Right lobe of liver (tissue), 4 donors: ENCODE measurements around the gene HSPA9.

Experiments
- CTCF ChIP-seq, 4 donors: fragments of 200-600 bp in 3 of 4; fragments of 450-650 bp in 1 of 4; IDR thresholded peaks; one replicate each; pipeline versions ENCODE4 v1.5.1 to v1.8.0; 2016 to 2022; ENCODE audit warnings: antibody characterized with exemption in 4 of 4, mild to moderate bottlenecking in 2 of 4
- POLR2A ChIP-seq: fragments of 450-650 bp; IDR thresholded peaks from one replicate; pipeline ENCODE4 v1.6.1; 2017; ENCODE audit warnings: antibody characterized with exemption, mild to moderate bottlenecking
- donor health status: DM: no; HTN: no; CAD: no.
- donor health status: DM: no; HTN: no; CAD: no.
- donor health status: DM: no; HTN: yes; CAD: no.

GRCh38 chr5:138601444-138601843 lies 26.2 kb upstream of the HSPA9 start:
- TF ChIP-seq CTCF (IDR thresholded peaks at IDR 0.05): no peak
- no peak for TF ChIP-seq POLR2A
